HepG2 (cell line): Measurements from ENCODE around the gene SURF2. TPM values are rescaled to one million over a fixed set of nuclear protein-coding genes. Genes with fewer than 3 reads are reported as not detected.

ENCODE experiments used
- AGO2 ChIP-seq: fragments of 200-400 bp; formaldehyde crosslinking; optimal IDR thresholded peaks from 2 replicates; pipeline ENCODE3; 2017; ENCODE audit warnings: mild to moderate bottlenecking, low read depth, low read length, moderate library complexity
- CAMTA2 ChIP-seq: sonication (generic); formaldehyde crosslinking; IDR thresholded peaks from 2 replicates; pipeline ENCODE4 v1.4.0; 2020; ENCODE audit warnings: mild to moderate bottlenecking, missing genetic modification reagents, borderline replicate concordance
- EED ChIP-seq: sonication (generic); formaldehyde crosslinking; IDR thresholded peaks from 2 replicates; pipeline ENCODE4 v1.5.0; 2020; ENCODE audit warnings: mild to moderate bottlenecking, missing genetic modification reagents
- KLF12 ChIP-seq: sonication (generic); formaldehyde crosslinking; IDR thresholded peaks from 2 replicates; pipeline ENCODE4 v1.4.0; 2020; ENCODE audit warnings: missing genetic modification reagents, borderline replicate concordance
- MYC ChIP-seq: sonication (generic); formaldehyde crosslinking; IDR thresholded peaks from 2 replicates; pipeline ENCODE4 v1.9.0; 2021; ENCODE audit warnings: missing genetic modification reagents, borderline replicate concordance
- RFX3 ChIP-seq: IDR thresholded peaks from 2 replicates; pipeline ENCODE4 v1.6.1; 2016; ENCODE audit warnings: missing biosample characterization, missing genetic modification reagents
- SOX13 ChIP-seq, 3 experiments: fragments of 450-650 bp in 1 of 3; sonication (generic) in 1 of 3; formaldehyde crosslinking in 1 of 3; IDR thresholded peaks in 2 of 3; conservative IDR thresholded peaks in 1 of 3; 2 replicates each; pipeline versions ENCODE4 v1.5.0 to v1.6.1; 2016 to 2020; ENCODE audit warnings: antibody characterized with exemption in 1 of 3, mild to moderate bottlenecking in 1 of 3, missing compliant biosample characterization in 1 of 3, missing genetic modification reagents in 1 of 3, moderate library complexity in 1 of 3
- SUZ12 ChIP-seq: fragments of 150-350 bp; IDR thresholded peaks from 2 replicates; pipeline ENCODE4 v1.6.1; 2014; ENCODE audit warnings: low read depth, low read length
- ZNF331 ChIP-seq: sonication (generic); formaldehyde crosslinking; IDR thresholded peaks from 2 replicates; pipeline ENCODE4 v1.4.0; 2020; ENCODE audit warnings: missing genetic modification reagents
- ZNF547 ChIP-seq: sonication (generic); formaldehyde crosslinking; IDR thresholded peaks from 2 replicates; pipeline ENCODE4 v1.5.1; 2020; ENCODE audit warnings: mild to moderate bottlenecking, missing genetic modification reagents
- ZNF569 ChIP-seq: sonication (generic); formaldehyde crosslinking; IDR thresholded peaks from 2 replicates; pipeline ENCODE4 v1.5.0; 2020; ENCODE audit warnings: mild to moderate bottlenecking, missing genetic modification reagents, moderate library complexity, borderline replicate concordance
- ZNF777 ChIP-seq: sonication (generic); formaldehyde crosslinking; IDR thresholded peaks from 2 replicates; pipeline ENCODE4 v1.4.0; 2020; ENCODE audit warnings: missing genetic modification reagents
- polyA plus RNA-seq, 8 experiments: library from polyadenylated mRNA; depleted of rRNA in 3 of 8; stranded (reverse) in 7 of 8; unstranded in 1 of 8; fragments of >200 nt; fragmentation: Illumina TruSeq in 4 of 8; extraction: Trizol in 4 of 8; gene quantifications; 2 replicates each; pipeline versions ENCODE4 v1.2.1 to v1.2.3, GENCODE V29; 2011 to 2016; ENCODE audit warnings: low read depth in 4 of 8, missing spikeins in 1 of 8, mixed read lengths in 1 of 8; ENCODE audit not compliant: insufficient read depth in 1 of 8
- total RNA-seq, 5 experiments: library from RNA; depleted of rRNA; stranded (reverse); fragments of >200 nt; fragmentation: Illumina TruSeq; extraction: Trizol; gene quantifications; 2 replicates each; pipeline ENCODE4 v1.2.3, GENCODE V29; 2016; ENCODE audit warnings: low read depth in 1 of 5
- TF ChIP-seq, protein P1 (sequence below): sonication (generic); formaldehyde crosslinking; IDR thresholded peaks from 2 replicates; pipeline ENCODE4 v1.5.0; 2020; ENCODE audit warnings: mild to moderate bottlenecking, missing genetic modification reagents
- TF ChIP-seq, protein P2 (sequence below): sonication (generic); formaldehyde crosslinking; IDR thresholded peaks from 2 replicates; pipeline ENCODE4 v1.5.0; 2020; ENCODE audit warnings: missing genetic modification reagents
- TF ChIP-seq, protein P3 (sequence below): sonication (generic); formaldehyde crosslinking; IDR thresholded peaks from 2 replicates; pipeline ENCODE4 v1.4.0; 2020; ENCODE audit warnings: missing genetic modification reagents, borderline replicate concordance
- TF ChIP-seq, protein P4 (sequence below): fragments of 450-650 bp; IDR thresholded peaks from 2 replicates; pipeline ENCODE4 v1.6.1; 2017
- TF ChIP-seq, protein P5 (sequence below): sonication (generic); formaldehyde crosslinking; IDR thresholded peaks from 2 replicates; pipeline ENCODE4 v1.5.0; 2020; ENCODE audit warnings: missing genetic modification reagents, mild to moderate bottlenecking, borderline replicate concordance
- TF ChIP-seq, protein P6 (sequence below): IDR thresholded peaks from 2 replicates; pipeline ENCODE4 v1.6.1; 2016; ENCODE audit warnings: low read depth, control low read depth
- TF ChIP-seq, protein P7 (sequence below): sonication (generic); formaldehyde crosslinking; IDR thresholded peaks from 2 replicates; pipeline ENCODE4 v1.4.0; 2020; ENCODE audit warnings: missing genetic modification reagents

SURF2 gene
- total and polyA plus RNA-seq, 2 of the 13 experiments (the other 11 are each of a cell fraction or from before 2014, with no cell fraction given): 6.3 to 13.6 TPM

DNA sequence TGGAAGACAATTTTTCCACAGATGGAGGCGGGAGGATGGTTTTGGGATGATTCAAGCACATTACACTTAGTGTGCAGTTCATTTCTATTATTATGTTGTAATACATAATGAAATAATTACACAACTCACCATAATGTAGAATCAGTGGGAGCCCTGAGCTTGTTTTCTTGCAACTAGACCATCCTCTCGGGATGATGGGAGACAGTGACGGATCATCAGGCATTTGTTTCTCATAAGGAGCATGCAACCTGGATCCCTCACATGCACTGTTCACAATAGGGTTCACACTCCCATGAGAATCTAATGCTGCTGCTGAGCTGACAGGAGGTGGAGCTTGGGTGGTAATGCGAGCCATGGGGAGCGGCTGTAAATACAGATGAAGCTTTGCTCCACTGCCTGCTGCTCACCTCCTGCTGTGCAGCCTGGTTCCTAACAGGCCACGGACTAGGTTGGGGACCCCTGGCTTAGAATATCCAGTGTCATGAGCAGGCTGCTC lies 21.4 kb downstream of the SURF2 start (continued):
- TF ChIP-seq, protein P1, sequence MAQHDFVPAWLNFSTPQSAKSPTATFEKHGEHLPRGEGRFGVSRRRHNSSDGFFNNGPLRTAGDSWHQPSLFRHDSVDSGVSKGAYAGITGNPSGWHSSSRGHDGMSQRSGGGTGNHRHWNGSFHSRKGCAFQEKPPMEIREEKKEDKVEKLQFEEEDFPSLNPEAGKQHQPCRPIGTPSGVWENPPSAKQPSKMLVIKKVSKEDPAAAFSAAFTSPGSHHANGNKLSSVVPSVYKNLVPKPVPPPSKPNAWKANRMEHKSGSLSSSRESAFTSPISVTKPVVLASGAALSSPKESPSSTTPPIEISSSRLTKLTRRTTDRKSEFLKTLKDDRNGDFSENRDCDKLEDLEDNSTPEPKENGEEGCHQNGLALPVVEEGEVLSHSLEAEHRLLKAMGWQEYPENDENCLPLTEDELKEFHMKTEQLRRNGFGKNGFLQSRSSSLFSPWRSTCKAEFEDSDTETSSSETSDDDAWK (CRISPR knock-in tag): no peak
- no peak for TF ChIP-seq KLF12 (CRISPR knock-in tag)
- TF ChIP-seq ZNF331: 0 out of 2 replicates have a peak, but pooled peaks have one; percentile 40
- no peak for TF ChIP-seq ZNF777
- TF ChIP-seq, protein P2, sequence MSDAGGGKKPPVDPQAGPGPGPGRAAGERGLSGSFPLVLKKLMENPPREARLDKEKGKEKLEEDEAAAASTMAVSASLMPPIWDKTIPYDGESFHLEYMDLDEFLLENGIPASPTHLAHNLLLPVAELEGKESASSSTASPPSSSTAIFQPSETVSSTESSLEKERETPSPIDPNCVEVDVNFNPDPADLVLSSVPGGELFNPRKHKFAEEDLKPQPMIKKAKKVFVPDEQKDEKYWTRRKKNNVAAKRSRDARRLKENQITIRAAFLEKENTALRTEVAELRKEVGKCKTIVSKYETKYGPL: no peak
- TF ChIP-seq, protein P3, sequence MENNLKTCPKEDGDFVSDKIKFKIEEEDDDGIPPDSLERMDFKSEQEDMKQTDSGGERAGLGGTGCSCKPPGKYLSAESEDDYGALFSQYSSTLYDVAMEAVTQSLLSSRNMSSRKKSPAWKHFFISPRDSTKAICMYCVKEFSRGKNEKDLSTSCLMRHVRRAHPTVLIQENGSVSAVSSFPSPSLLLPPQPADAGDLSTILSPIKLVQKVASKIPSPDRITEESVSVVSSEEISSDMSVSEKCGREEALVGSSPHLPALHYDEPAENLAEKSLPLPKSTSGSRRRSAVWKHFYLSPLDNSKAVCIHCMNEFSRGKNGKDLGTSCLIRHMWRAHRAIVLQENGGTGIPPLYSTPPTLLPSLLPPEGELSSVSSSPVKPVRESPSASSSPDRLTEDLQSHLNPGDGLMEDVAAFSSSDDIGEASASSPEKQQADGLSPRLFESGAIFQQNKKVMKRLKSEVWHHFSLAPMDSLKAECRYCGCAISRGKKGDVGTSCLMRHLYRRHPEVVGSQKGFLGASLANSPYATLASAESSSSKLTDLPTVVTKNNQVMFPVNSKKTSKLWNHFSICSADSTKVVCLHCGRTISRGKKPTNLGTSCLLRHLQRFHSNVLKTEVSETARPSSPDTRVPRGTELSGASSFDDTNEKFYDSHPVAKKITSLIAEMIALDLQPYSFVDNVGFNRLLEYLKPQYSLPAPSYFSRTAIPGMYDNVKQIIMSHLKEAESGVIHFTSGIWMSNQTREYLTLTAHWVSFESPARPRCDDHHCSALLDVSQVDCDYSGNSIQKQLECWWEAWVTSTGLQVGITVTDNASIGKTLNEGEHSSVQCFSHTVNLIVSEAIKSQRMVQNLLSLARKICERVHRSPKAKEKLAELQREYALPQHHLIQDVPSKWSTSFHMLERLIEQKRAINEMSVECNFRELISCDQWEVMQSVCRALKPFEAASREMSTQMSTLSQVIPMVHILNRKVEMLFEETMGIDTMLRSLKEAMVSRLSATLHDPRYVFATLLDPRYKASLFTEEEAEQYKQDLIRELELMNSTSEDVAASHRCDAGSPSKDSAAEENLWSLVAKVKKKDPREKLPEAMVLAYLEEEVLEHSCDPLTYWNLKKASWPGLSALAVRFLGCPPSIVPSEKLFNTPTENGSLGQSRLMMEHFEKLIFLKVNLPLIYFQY (CRISPR knock-in tag): no peak
- no peak for TF ChIP-seq RFX3 (CRISPR knock-in tag)
- TF ChIP-seq ZNF547: no peak
- no peak for TF ChIP-seq CAMTA2 (CRISPR knock-in tag)
- no peak for TF ChIP-seq ZNF569 (CRISPR knock-in tag)
- no peak for TF ChIP-seq EED (CRISPR knock-in tag)
- TF ChIP-seq, protein P4, sequence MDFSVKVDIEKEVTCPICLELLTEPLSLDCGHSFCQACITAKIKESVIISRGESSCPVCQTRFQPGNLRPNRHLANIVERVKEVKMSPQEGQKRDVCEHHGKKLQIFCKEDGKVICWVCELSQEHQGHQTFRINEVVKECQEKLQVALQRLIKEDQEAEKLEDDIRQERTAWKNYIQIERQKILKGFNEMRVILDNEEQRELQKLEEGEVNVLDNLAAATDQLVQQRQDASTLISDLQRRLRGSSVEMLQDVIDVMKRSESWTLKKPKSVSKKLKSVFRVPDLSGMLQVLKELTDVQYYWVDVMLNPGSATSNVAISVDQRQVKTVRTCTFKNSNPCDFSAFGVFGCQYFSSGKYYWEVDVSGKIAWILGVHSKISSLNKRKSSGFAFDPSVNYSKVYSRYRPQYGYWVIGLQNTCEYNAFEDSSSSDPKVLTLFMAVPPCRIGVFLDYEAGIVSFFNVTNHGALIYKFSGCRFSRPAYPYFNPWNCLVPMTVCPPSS: no peak
- TF ChIP-seq, protein P5, sequence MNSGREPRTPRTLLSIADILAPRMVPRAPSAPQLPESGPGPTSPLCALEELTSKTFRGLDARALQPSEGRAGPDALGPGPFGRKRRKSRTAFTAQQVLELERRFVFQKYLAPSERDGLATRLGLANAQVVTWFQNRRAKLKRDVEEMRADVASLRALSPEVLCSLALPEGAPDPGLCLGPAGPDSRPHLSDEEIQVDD: no peak
- TF ChIP-seq MYC: peak; percentile 17; the same call in 1 of the 2 replicates
- no peak for TF ChIP-seq AGO2
- TF ChIP-seq SOX13 (IDR thresholded peaks at IDR 0.05): no peak
- peak in 1 of 2 experiments; percentile 15; a peak in 1 of 4 replicates for TF ChIP-seq SOX13 (CRISPR knock-in tag; conservative IDR thresholded peaks at IDR 0.05 in 1 of 2, IDR thresholded peaks at IDR 0.05 in 1 of 2)
- TF ChIP-seq, protein P6, sequence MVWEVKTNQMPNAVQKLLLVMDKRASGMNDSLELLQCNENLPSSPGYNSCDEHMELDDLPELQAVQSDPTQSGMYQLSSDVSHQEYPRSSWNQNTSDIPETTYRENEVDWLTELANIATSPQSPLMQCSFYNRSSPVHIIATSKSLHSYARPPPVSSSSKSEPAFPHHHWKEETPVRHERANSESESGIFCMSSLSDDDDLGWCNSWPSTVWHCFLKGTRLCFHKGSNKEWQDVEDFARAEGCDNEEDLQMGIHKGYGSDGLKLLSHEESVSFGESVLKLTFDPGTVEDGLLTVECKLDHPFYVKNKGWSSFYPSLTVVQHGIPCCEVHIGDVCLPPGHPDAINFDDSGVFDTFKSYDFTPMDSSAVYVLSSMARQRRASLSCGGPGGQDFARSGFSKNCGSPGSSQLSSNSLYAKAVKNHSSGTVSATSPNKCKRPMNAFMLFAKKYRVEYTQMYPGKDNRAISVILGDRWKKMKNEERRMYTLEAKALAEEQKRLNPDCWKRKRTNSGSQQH (CRISPR knock-in tag): no peak
- TF ChIP-seq, protein P7, sequence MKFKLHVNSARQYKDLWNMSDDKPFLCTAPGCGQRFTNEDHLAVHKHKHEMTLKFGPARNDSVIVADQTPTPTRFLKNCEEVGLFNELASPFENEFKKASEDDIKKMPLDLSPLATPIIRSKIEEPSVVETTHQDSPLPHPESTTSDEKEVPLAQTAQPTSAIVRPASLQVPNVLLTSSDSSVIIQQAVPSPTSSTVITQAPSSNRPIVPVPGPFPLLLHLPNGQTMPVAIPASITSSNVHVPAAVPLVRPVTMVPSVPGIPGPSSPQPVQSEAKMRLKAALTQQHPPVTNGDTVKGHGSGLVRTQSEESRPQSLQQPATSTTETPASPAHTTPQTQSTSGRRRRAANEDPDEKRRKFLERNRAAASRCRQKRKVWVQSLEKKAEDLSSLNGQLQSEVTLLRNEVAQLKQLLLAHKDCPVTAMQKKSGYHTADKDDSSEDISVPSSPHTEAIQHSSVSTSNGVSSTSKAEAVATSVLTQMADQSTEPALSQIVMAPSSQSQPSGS: no peak
- TF ChIP-seq SUZ12: no peak
